ENCODE data around the gene FOXD4L6.
"Not testable (repeated sequence)": the region's sequence is repeated elsewhere in the genome, so short reads cannot be mapped to it uniquely, and the experiment has no call there.

The FOXD4L6 gene

DNA sequence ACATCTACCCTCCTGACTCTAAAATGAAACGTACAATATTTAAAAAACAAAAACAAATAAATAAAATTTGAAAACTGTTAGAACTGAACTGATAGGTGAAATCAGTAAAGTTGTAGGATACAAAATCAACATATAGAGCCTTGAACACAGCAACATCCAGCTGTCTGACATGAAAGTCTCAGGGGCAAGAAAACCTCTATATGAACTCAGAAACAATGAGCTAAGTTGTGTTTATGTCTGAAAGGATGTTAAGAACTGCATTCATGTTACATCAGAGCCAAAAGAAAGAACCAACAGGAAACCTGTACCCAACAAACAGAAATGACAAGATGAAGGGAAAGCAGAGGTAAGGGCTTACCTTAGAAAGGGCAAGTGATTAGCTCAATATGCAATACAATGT, 41.8 kb downstream of the FOXD4L6 start:
- not testable (repeated sequence) for H3K4me3 Mint-ChIP-seq; DNase-seq; H3K9me3 Mint-ChIP-seq; H3K36me3 Mint-ChIP-seq (ENCODE audit: low read depth); H3K27ac Mint-ChIP-seq; H3K4me1 Mint-ChIP-seq (ENCODE audit: low read depth)
- H3K27me3 Mint-ChIP-seq: peaks cover 31% of the 10 kb centered on the region

DNA sequence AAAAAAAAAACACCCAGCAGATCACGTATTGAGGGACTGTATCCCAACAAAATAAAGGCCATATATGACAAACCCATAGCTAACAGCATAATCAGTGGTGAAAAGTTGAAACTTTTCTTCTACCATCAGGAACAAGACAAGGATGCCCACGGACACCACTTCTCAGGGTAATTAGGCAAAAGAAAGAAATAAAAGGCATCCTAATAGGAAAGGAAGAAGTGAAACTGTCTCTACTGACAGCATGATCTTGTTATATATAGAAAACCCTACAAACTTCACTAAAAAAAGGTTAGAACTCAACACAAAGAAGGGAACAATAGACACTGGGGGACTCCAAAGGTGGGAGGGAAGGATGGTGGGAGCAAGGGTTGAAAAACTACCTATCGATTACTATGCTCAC, 42.3 kb downstream of the FOXD4L6 start:
- H3K36me3 Mint-ChIP-seq (ENCODE audit: low read depth): not testable (repeated sequence)
- peaks cover 31% of the 10 kb centered on the region for H3K27me3 Mint-ChIP-seq

DNA sequence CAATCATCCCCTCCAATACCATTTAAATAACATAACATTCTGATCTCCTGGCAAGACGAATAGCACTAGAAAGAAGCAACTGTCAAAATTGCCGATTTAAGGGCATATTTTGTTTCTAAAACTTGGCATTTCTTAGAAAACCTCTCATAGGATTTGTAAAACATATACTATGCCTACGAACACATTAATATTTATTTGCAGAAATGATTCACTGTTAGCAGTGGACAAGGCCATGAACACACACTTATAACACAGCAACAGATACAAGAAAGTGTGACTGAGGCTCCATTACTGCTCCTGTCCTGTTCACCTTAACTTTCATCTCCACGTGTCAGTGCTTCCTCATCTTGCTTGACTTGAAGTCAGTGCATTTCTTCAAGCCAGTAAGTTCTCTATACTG, 46.1 kb downstream of the FOXD4L6 start:
- not testable (repeated sequence) for H3K9me3 Mint-ChIP-seq; H3K4me1 Mint-ChIP-seq (ENCODE audit: low read depth); H3K27ac Mint-ChIP-seq; H3K36me3 Mint-ChIP-seq (ENCODE audit: low read depth); DNase-seq; H3K4me3 Mint-ChIP-seq
- peaks cover 27% of the 10 kb centered on the region for H3K27me3 Mint-ChIP-seq

More for the DNA sequence above, 42.3 kb downstream of the FOXD4L6 start:
- H3K9me3 Mint-ChIP-seq; H3K27ac Mint-ChIP-seq; H3K4me1 Mint-ChIP-seq (ENCODE audit: low read depth); DNase-seq; H3K4me3 Mint-ChIP-seq: not testable (repeated sequence)

DNA sequence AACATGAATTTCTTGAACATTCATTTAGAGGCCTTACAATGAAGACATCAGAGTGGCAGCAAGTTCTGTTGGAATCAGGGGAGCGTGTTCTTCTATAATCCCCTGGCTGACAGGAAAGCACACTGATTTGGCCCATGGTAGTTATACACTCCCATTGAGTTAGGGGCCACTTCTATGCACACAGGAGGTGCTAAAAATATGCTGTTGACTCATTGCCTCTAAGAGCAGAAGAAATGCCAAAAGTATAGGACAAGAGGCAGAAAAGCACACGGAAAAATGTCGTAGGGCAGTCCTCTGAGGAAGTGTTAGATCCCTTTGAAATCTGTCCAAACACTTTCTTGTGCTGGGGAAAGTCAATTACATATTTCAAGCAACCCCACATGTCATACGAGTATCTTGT, 49.0 kb downstream of the FOXD4L6 start:
- DNase-seq; H3K36me3 Mint-ChIP-seq (ENCODE audit: low read depth); H3K4me3 Mint-ChIP-seq; H3K27ac Mint-ChIP-seq; H3K4me1 Mint-ChIP-seq (ENCODE audit: low read depth); H3K9me3 Mint-ChIP-seq: not testable (repeated sequence)
- H3K27me3 Mint-ChIP-seq: peaks cover 36% of the 10 kb centered on the region

DNA sequence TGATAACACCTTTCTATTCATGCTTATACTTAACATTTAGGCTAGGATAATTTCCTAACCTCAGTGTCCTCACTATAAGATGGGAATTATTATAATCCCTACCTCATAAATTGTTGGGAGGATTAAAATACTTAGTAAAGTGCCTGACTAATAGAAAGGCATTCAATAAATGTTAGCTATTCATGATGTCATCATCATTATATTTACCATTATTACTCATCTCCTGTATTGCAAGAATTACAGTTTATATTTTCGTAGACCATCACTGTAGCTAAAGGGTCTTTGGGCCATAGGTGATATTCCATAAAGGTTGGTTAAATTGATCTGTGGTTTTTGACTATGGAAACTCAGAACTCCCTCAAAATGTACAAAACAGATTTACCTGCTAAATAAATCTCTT, 50.9 kb downstream of the FOXD4L6 start:
- not testable (repeated sequence) for H3K4me3 Mint-ChIP-seq; H3K27ac Mint-ChIP-seq; H3K9me3 Mint-ChIP-seq; DNase-seq; H3K36me3 Mint-ChIP-seq (ENCODE audit: low read depth)
- H3K27me3 Mint-ChIP-seq: peaks cover 47% of the 10 kb centered on the region
- H3K4me1 Mint-ChIP-seq (ENCODE audit: low read depth): peaks cover 12% of the 10 kb centered on the region

Measured in activated T-cell treated with anti-CD3 and anti-CD28 coated beads, Interleukin-2, amount 50 U/mL, for 24 hours (primary cell).